ENCODE results near the gene MAML1. TPM values are rescaled to one million over a fixed set of nuclear protein-coding genes. Genes with fewer than 3 reads are reported as not detected.

The MAML1 gene
- total and polyA plus RNA-seq, 2 experiments from 2014 or later: 9.6 to 43.9 TPM

- TF ChIP-seq ZNF114 (CRISPR knock-in tag; IDR thresholded peaks at IDR 0.05): no peak
- TF ChIP-seq, protein P1, sequence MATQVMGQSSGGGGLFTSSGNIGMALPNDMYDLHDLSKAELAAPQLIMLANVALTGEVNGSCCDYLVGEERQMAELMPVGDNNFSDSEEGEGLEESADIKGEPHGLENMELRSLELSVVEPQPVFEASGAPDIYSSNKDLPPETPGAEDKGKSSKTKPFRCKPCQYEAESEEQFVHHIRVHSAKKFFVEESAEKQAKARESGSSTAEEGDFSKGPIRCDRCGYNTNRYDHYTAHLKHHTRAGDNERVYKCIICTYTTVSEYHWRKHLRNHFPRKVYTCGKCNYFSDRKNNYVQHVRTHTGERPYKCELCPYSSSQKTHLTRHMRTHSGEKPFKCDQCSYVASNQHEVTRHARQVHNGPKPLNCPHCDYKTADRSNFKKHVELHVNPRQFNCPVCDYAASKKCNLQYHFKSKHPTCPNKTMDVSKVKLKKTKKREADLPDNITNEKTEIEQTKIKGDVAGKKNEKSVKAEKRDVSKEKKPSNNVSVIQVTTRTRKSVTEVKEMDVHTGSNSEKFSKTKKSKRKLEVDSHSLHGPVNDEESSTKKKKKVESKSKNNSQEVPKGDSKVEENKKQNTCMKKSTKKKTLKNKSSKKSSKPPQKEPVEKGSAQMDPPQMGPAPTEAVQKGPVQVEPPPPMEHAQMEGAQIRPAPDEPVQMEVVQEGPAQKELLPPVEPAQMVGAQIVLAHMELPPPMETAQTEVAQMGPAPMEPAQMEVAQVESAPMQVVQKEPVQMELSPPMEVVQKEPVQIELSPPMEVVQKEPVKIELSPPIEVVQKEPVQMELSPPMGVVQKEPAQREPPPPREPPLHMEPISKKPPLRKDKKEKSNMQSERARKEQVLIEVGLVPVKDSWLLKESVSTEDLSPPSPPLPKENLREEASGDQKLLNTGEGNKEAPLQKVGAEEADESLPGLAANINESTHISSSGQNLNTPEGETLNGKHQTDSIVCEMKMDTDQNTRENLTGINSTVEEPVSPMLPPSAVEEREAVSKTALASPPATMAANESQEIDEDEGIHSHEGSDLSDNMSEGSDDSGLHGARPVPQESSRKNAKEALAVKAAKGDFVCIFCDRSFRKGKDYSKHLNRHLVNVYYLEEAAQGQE (IDR thresholded peaks at IDR 0.05; ENCODE audit: unreplicated experiment): no peak
- TF ChIP-seq CREB1 (CRISPR knock-in tag; IDR thresholded peaks at IDR 0.05; ENCODE audit: low read depth): no peak
- no peak for TF ChIP-seq EZH2 (IDR thresholded peaks at IDR 0.05; ENCODE audit: low read depth, unreplicated experiment)
- TF ChIP-seq STAT1 (IDR thresholded peaks at IDR 0.05; ENCODE audit: unreplicated experiment): no peak
- TF ChIP-seq JUNB (IDR thresholded peaks at IDR 0.05; ENCODE audit: unreplicated experiment): no peak
- TF ChIP-seq CTCF (conservative IDR thresholded peaks at IDR 0.05; ENCODE audit: low read depth in 2 of 2): no peak
- TF ChIP-seq ZNF331 (CRISPR knock-in tag; IDR thresholded peaks at IDR 0.05; ENCODE audit: low read depth): no peak
- TF ChIP-seq ETS1 (IDR thresholded peaks at IDR 0.05): no peak
- TF ChIP-seq, protein P2, sequence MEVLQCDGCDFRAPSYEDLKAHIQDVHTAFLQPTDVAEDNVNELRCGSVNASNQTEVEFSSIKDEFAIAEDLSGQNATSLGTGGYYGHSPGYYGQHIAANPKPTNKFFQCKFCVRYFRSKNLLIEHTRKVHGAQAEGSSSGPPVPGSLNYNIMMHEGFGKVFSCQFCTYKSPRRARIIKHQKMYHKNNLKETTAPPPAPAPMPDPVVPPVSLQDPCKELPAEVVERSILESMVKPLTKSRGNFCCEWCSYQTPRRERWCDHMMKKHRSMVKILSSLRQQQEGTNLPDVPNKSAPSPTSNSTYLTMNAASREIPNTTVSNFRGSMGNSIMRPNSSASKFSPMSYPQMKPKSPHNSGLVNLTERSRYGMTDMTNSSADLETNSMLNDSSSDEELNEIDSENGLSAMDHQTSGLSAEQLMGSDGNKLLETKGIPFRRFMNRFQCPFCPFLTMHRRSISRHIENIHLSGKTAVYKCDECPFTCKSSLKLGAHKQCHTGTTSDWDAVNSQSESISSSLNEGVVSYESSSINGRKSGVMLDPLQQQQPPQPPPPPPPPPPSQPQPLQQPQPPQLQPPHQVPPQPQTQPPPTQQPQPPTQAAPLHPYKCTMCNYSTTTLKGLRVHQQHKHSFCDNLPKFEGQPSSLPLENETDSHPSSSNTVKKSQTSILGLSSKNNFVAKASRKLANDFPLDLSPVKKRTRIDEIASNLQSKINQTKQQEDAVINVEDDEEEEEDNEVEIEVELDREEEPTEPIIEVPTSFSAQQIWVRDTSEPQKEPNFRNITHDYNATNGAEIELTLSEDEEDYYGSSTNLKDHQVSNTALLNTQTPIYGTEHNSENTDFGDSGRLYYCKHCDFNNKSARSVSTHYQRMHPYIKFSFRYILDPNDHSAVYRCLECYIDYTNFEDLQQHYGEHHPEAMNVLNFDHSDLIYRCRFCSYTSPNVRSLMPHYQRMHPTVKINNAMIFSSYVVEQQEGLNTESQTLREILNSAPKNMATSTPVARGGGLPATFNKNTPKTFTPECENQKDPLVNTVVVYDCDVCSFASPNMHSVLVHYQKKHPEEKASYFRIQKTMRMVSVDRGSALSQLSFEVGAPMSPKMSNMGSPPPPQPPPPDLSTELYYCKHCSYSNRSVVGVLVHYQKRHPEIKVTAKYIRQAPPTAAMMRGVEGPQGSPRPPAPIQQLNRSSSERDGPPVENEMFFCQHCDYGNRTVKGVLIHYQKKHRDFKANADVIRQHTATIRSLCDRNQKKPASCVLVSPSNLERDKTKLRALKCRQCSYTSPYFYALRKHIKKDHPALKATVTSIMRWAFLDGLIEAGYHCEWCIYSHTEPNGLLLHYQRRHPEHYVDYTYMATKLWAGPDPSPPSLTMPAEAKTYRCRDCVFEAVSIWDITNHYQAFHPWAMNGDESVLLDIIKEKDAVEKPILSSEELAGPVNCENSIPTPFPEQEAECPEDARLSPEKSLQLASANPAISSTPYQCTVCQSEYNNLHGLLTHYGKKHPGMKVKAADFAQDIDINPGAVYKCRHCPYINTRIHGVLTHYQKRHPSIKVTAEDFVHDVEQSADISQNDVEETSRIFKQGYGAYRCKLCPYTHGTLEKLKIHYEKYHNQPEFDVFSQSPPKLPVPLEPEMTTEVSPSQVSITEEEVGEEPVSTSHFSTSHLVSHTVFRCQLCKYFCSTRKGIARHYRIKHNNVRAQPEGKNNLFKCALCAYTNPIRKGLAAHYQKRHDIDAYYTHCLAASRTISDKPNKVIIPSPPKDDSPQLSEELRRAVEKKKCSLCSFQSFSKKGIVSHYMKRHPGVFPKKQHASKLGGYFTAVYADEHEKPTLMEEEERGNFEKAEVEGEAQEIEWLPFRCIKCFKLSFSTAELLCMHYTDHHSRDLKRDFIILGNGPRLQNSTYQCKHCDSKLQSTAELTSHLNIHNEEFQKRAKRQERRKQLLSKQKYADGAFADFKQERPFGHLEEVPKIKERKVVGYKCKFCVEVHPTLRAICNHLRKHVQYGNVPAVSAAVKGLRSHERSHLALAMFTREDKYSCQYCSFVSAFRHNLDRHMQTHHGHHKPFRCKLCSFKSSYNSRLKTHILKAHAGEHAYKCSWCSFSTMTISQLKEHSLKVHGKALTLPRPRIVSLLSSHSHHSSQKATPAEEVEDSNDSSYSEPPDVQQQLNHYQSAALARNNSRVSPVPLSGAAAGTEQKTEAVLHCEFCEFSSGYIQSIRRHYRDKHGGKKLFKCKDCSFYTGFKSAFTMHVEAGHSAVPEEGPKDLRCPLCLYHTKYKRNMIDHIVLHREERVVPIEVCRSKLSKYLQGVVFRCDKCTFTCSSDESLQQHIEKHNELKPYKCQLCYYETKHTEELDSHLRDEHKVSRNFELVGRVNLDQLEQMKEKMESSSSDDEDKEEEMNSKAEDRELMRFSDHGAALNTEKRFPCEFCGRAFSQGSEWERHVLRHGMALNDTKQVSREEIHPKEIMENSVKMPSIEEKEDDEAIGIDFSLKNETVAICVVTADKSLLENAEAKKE (CRISPR knock-in tag; IDR thresholded peaks at IDR 0.05): no peak
- no peak for TF ChIP-seq NANOG (IDR thresholded peaks at IDR 0.05; ENCODE audit: borderline replicate concordance)
- no peak for TF ChIP-seq EZH2phosphoT487 (IDR thresholded peaks at IDR 0.05; ENCODE audit: unreplicated experiment)
- no peak for TF ChIP-seq POLR2AphosphoS5 (IDR thresholded peaks at IDR 0.05; ENCODE audit: low read depth)
- no peaks in the 10 kb centered on the region for H3K27me3 ChIP-seq (ENCODE audit: insufficient read depth)
- H3K27me3 Mint-ChIP-seq (ENCODE audit: insufficient read depth, low read depth, poor library complexity): peaks cover 14% of the 10 kb centered on the region
- H3K36me3 Mint-ChIP-seq (ENCODE audit: low read depth): peaks cover 44% of the 10 kb centered on the region
- H2AFZ ChIP-seq: no peak overlapping the region
- peak; percentile 58 for DNase-seq (ENCODE audit: low spot score)
- peak overlapping the region; percentile 95 for H3K27ac Mint-ChIP-seq
- H3F3A ChIP-seq (replicated peaks; ENCODE audit: low read depth): peaks cover 24% of the 10 kb centered on the region
- peaks cover 41% of the 10 kb centered on the region for H4K20me1 ChIP-seq (replicated peaks; ENCODE audit: insufficient read depth)
- peak overlapping the region; percentile 98 for H3K4me3 Mint-ChIP-seq
- H3K4me1 Mint-ChIP-seq: peaks cover 18% of the 10 kb centered on the region
- H3K9me3 Mint-ChIP-seq: no peaks in the 10 kb centered on the region
- peak; percentile 53 for ATAC-seq
- H3K4me1 ChIP-seq (ENCODE audit: insufficient read depth): peaks cover 11% of the 10 kb centered on the region; the same call in 1 of the 2 replicates
- peak overlapping the region; percentile 75 for H3K4me3 ChIP-seq
- no peaks in the 10 kb centered on the region for H3K9me2 ChIP-seq (ENCODE audit: insufficient read depth)
- peak overlapping the region; percentile 88 for H3K4me2 ChIP-seq
- H3K27ac ChIP-seq (ENCODE audit: low read depth): peak overlapping the region; percentile 90
- H3K79me2 ChIP-seq (replicated peaks; ENCODE audit: insufficient read depth): peaks cover 49% of the 10 kb centered on the region
- H3K36me3 ChIP-seq (ENCODE audit: insufficient read depth): peaks cover 16% of the 10 kb centered on the region
Observed at GRCh38 chr5:179732918-179733771, 523 bp downstream of the MAML1 start.

Data from GM23338 (cell line).